BJ (cell line): ENCODE results near the gene NUDT21. TPM values are rescaled to one million over a fixed set of nuclear protein-coding genes. Genes with fewer than 3 reads are reported as not detected.

Experiments used
- CTCF ChIA-PET: fragments of 350-600 bp; formaldehyde crosslinking; extraction: SDS; loops from one replicate; lab custom pipeline; 2021; ENCODE audit warnings: antibody characterized with exemption, inconsistent platforms; lab: Yijun Ruan, JAX
- POLR2A ChIA-PET: fragments of 300-600 bp; sonication (Branson Sonifier 250); formaldehyde crosslinking; extraction: SDS; loops from one replicate; lab custom pipeline; 2021; ENCODE audit warnings: antibody characterized with exemption; lab: Charles Lee
- DNase-seq: peaks from one replicate; pipeline ENCODE4 v3.0.0-alpha.2; 2011; ENCODE audit warnings: low read depth
- H3K27me3 ChIP-seq: 2 replicates; pipeline ENCODE4 v1.6.0; 2011; ENCODE audit warnings: low read length; ENCODE audit not compliant: control insufficient read depth, insufficient read depth
- H3K36me3 ChIP-seq: 2 replicates; pipeline ENCODE4 v1.5.1; 2011; ENCODE audit warnings: low read length; ENCODE audit not compliant: control insufficient read depth, insufficient read depth
- H3K4me3 ChIP-seq: 2 replicates; pipeline ENCODE4 v1.5.1; 2011; ENCODE audit warnings: low read depth, mild to moderate bottlenecking, control low read depth, low read length
- polyA plus RNA-seq: library from polyadenylated mRNA; depleted of rRNA; stranded (reverse); fragments of >200 nt; gene quantifications from 2 replicates; pipeline ENCODE4 v1.2.3, GENCODE V29; 2011
- TF ChIP-seq, protein P1 (sequence below): IDR thresholded peaks from 2 replicates; pipeline ENCODE4 v1.5.1; 2011; ENCODE audit warnings: low read depth, mild to moderate bottlenecking, control low read depth, inconsistent platforms, low read length, moderate library complexity; ENCODE audit not compliant: insufficient read depth

The NUDT21 gene
- polyA plus RNA-seq, 1 experiment, result 78.8 TPM

DNA sequence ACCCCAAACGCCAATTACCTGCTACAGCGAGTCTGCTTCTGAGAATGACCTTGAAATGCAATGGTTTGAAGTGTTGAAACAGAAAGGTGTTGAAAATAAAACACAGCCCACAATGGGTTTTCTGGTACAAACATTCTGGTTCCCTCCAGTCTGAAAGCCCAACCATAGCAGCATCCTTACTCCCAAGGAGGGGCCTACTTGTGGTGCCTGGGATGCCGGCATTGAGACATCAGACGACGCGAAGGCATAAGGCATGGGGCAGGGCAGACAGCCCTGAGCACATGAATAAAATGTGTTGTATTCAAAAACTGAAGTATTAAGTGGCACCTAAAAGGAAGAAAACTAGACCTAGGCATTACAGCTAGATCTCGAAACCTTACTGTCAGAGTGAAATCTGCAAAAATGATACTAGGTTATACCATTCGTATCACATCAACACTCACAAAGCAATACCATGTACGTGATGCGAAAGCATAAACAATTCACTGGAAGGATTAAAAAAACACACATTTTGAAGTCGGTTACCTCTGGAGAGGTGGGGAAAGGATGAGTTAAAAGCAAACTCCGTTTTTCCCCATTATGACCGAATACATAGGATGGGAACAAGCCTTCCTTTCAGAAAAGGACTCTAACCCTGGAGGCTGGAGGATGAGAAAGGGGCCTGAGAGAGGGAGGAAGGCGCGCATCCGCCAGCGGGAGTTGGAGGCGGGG lies 702 bp downstream of the NUDT21 start:
- Histone ChIP-seq H3K36me3 (peaks cover 6% of the 10 kb centered on the region), H3K4me3 (peak overlapping the region; percentile 80), H3K27me3 (no peaks in the 10 kb centered on the region)
- TF ChIP-seq, protein P1, sequence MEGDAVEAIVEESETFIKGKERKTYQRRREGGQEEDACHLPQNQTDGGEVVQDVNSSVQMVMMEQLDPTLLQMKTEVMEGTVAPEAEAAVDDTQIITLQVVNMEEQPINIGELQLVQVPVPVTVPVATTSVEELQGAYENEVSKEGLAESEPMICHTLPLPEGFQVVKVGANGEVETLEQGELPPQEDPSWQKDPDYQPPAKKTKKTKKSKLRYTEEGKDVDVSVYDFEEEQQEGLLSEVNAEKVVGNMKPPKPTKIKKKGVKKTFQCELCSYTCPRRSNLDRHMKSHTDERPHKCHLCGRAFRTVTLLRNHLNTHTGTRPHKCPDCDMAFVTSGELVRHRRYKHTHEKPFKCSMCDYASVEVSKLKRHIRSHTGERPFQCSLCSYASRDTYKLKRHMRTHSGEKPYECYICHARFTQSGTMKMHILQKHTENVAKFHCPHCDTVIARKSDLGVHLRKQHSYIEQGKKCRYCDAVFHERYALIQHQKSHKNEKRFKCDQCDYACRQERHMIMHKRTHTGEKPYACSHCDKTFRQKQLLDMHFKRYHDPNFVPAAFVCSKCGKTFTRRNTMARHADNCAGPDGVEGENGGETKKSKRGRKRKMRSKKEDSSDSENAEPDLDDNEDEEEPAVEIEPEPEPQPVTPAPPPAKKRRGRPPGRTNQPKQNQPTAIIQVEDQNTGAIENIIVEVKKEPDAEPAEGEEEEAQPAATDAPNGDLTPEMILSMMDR, result no peak
- ChIA-PET CTCF (interaction anchor here (0.9 kb wide), 1 partner anchor 126 kb away, joined by 4 read pairs; no protein-coding TSS in a partner anchor), POLR2A (interaction anchor here (0.6 kb wide), 2 partner anchors 17 to 61 kb away, joined by 6 to 10 read pairs; no protein-coding TSS in a partner anchor)
- DNase-seq, result no peak

DNA sequence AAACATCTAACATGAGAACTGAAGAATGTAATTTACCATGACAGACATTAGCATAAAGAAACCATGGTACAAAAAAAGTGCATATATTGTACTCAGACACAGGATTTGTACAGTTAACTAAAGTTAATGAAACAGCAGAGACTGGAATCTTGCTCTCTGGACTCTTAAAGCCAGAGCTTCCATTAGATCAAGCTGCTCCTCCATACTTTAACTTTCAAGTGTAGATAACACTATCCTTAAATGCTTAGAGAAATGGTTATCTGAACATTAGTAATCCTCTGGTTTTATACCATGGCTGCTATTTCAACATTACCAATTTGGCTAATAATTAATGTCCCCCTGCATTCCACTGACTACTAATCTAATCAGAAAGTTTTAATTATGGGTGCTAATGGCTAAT lies 3.1 kb downstream of the NUDT21 start:
- POLR2A ChIA-PET, result no interaction called here
- no peak for DNase-seq
- H3K36me3 ChIP-seq, result peaks cover 2% of the 10 kb centered on the region

GRCh38 chr16:56447286-56447685 lies 3.8 kb downstream of the NUDT21 start:
- no peak for DNase-seq
- peaks cover 2% of the 10 kb centered on the region for H3K36me3 ChIP-seq
- no peak overlapping the region for H3K4me3 ChIP-seq
- CTCF ChIA-PET, result no interaction called here
- POLR2A ChIA-PET, result no interaction called here
- no peaks in the 10 kb centered on the region for H3K27me3 ChIP-seq
- TF ChIP-seq, protein P1, result no peak

More for the DNA sequence above, 3.1 kb downstream of the NUDT21 start:
- TF ChIP-seq, protein P1, result no peak
- CTCF ChIA-PET, result no interaction called here
- Histone ChIP-seq H3K4me3 (no peak overlapping the region), H3K27me3 (no peaks in the 10 kb centered on the region)

DNA sequence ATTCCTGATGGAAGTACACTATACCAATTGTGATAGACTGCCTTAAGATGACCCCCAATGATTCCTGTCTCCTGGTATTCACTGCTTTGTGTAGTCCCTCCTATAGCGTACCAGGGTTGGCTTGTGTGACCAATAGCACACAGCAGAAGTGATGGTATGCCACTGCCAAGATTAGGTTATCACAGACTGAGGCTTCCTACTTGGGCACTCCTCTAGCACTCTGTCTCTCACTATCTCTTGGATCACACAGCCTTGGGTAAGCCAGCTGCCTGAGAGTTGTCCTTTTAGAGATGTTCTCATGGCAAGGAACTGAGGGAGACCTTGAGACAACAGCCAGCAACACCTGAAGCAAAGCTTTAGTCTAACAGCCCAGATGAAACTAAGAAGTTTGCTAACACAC lies 13.1 kb downstream of the NUDT21 start:
- ChIA-PET CTCF (no interaction called here), POLR2A (no interaction called here)
- TF ChIP-seq, protein P1, result no peak
- DNase-seq, result no peak
- no peak overlapping the region for H3K4me3 ChIP-seq
- no peaks in the 10 kb centered on the region for H3K27me3 ChIP-seq
- peaks cover 9% of the 10 kb centered on the region for H3K36me3 ChIP-seq

- CTCF ChIA-PET, result no interaction called here
Measured at GRCh38 chr16:56436258-56436657, 14.9 kb downstream of the NUDT21 start.

More at GRCh38 chr16:56436258-56436657, 14.9 kb downstream of the NUDT21 start:
- no peaks in the 10 kb centered on the region for H3K27me3 ChIP-seq
- POLR2A ChIA-PET, result no interaction called here
- TF ChIP-seq, protein P1, result no peak
- H3K36me3 ChIP-seq, result peaks cover 8% of the 10 kb centered on the region
- no peak overlapping the region for H3K4me3 ChIP-seq
- DNase-seq, result no peak
